K562 (cell line): Measurements from ENCODE around the gene FAM149B1.

Experiments used
- ATF7 ChIP-seq: fragments of 450-650 bp; IDR thresholded peaks from 2 replicates; pipeline ENCODE4 v1.7.1; 2014; ENCODE audit warnings: mild to moderate bottlenecking, moderate library complexity
- CTCF ChIP-seq, 3 experiments: IDR thresholded peaks in 2 of 3; conservative IDR thresholded peaks in 1 of 3; 2 replicates each; pipeline ENCODE4 v1.5.1; 2011 to 2012; ENCODE audit warnings: low read length in 3 of 3, mild to moderate bottlenecking in 3 of 3, control low read depth in 2 of 3, improper control_type of control experiment in 1 of 3, inconsistent platforms in 1 of 3, low read depth in 1 of 3, mixed read lengths in 1 of 3, moderate library complexity in 1 of 3; ENCODE audit not compliant: insufficient read depth in 2 of 3
- EZH2 ChIP-seq: IDR thresholded peaks from 2 replicates; pipeline ENCODE4 v1.6.1; 2012; ENCODE audit warnings: low read depth, mild to moderate bottlenecking, inconsistent platforms, low read length, borderline replicate concordance
- HDGF ChIP-seq: fragments of 450-650 bp; IDR thresholded peaks from 2 replicates; pipeline ENCODE4 v1.6.1; 2016
- NCOA1 ChIP-seq: fragments of 450-650 bp; IDR thresholded peaks from 2 replicates; pipeline ENCODE4 v1.6.1; 2016; ENCODE audit warnings: low read depth
- RFX1 ChIP-seq: fragments of 450-650 bp; IDR thresholded peaks from 2 replicates; pipeline ENCODE4 v1.6.1; 2016; ENCODE audit warnings: mild to moderate bottlenecking, moderate library complexity
- SPI1 ChIP-seq: IDR thresholded peaks from 2 replicates; pipeline ENCODE4 v1.6.1; 2011; ENCODE audit warnings: low read depth, low read length, control low read depth, borderline replicate concordance
- SUPT5H ChIP-seq: fragments of 450-650 bp; IDR thresholded peaks from 2 replicates; pipeline ENCODE4 v1.6.1; 2016
- TCF7L2 ChIP-seq: fragments of 150-350 bp; IDR thresholded peaks from 2 replicates; pipeline ENCODE4 v1.6.1; 2016; ENCODE audit warnings: low read depth, mild to moderate bottlenecking, low read length, moderate library complexity
- TOE1 ChIP-seq, 2 experiments: fragments of 450-650 bp in 1 of 2; sonication (generic) in 1 of 2; formaldehyde crosslinking in 1 of 2; IDR thresholded peaks; 2 replicates each; pipeline versions ENCODE4 v1.7.1 to v1.8.0; 2016 to 2022; ENCODE audit warnings: borderline replicate concordance in 2 of 2, mild to moderate bottlenecking in 2 of 2, antibody characterized with exemption in 1 of 2, inconsistent platforms in 1 of 2, low read depth in 1 of 2, missing genetic modification reagents in 1 of 2, moderate library complexity in 1 of 2
- ZBTB40 ChIP-seq, 2 experiments: fragments of 450-650 bp in 1 of 2; sonication (generic) in 1 of 2; formaldehyde crosslinking in 1 of 2; IDR thresholded peaks; 2 replicates each; pipeline versions ENCODE4 v1.7.1 to v1.9.0; 2016 to 2022; ENCODE audit warnings: inconsistent platforms in 1 of 2, mild to moderate bottlenecking in 1 of 2, missing genetic modification reagents in 1 of 2
- ZBTB7A ChIP-seq: IDR thresholded peaks from 2 replicates; pipeline ENCODE4 v1.6.1; 2011; ENCODE audit warnings: low read depth, mild to moderate bottlenecking, low read length, moderate library complexity, borderline replicate concordance; ENCODE audit not compliant: control insufficient read depth
- ZKSCAN1 ChIP-seq: fragments of 150-350 bp; IDR thresholded peaks from 2 replicates; pipeline ENCODE4 v1.6.1; 2016; ENCODE audit warnings: low read depth, low read length

- TF ChIP-seq RFX1 = no peak
- TF ChIP-seq TOE1 (IDR thresholded peaks at IDR 0.05; ENCODE audit: borderline replicate concordance) = no peak
- no peak for TF ChIP-seq TOE1 (CRISPR knock-in tag; IDR thresholded peaks at IDR 0.05; ENCODE audit: borderline replicate concordance, low read depth)
- TF ChIP-seq SUPT5H = no peak
- TF ChIP-seq ZKSCAN1 = no peak
- TF ChIP-seq CTCF (IDR thresholded peaks at IDR 0.05 in 2 of 3, conservative IDR thresholded peaks at IDR 0.05 in 1 of 3; ENCODE audit: insufficient read depth in 2 of 3, low read depth in 1 of 3, low read length in 3 of 3) = 0 out of 6 replicates have a peak, but pooled peaks of 1 of the 3 experiments have one; percentile 1
- TF ChIP-seq SPI1 = no peak
- TF ChIP-seq ATF7 = no peak
- no peak for TF ChIP-seq EZH2
- no peak for TF ChIP-seq ZBTB40 (IDR thresholded peaks at IDR 0.05)
- TF ChIP-seq ZBTB40 (CRISPR knock-in tag; IDR thresholded peaks at IDR 0.05) = no peak
- TF ChIP-seq ZBTB7A = no peak
- 0 out of 2 replicates have a peak, but pooled peaks have one; percentile 9 for TF ChIP-seq NCOA1
- TF ChIP-seq HDGF = no peak
- no peak for TF ChIP-seq TCF7L2
Measured at GRCh38 chr10:73247509-73248258, 79.8 kb downstream of the FAM149B1 start.
